HCT116 (cell line): ENCODE data around the gene PIK3R2. TPM values are rescaled to one million over a fixed set of nuclear protein-coding genes. Genes with fewer than 3 reads are reported as not detected.

Source experiments
- ATAC-seq: fragments of 200-7000 bp; cut with Tn5 transposase; 2 replicates; pipeline ENCODE4 v1.9.1; 2020; ENCODE audit warnings: mild to moderate bottlenecking, moderate library complexity
- BruUV-seq: library from RNA; stranded (reverse); fragments of 400-500 nt; replicated peaks from 2 replicates; lab custom pipeline; 2021; lab: Mats Ljungman, UMichigan
- CTCF ChIA-PET: fragments of 300-600 bp; sonication (Branson Sonifier 250); formaldehyde crosslinking; loops from one replicate; lab custom pipeline; 2021; ENCODE audit warnings: antibody characterized with exemption; lab: Charles Lee
- POLR2A ChIA-PET: fragments of 300-600, 350-600 bp; sonication (Branson Sonifier 250); formaldehyde crosslinking; loops from one replicate; lab custom pipeline; 2021; ENCODE audit warnings: antibody characterized with exemption; lab: Charles Lee
- RAD21 ChIA-PET, 2 experiments: fragments of 300-600 bp; sonication (Branson Sonifier 250); formaldehyde crosslinking; loops; one replicate each; lab custom pipeline; 2023; ENCODE audit warnings: low total read pairs in 2 of 2; ENCODE audit not compliant: uncharacterized antibody in 2 of 2, unreplicated experiment in 2 of 2, low non-redundant PET in 1 of 2; lab: Charles Lee
- DNase-seq: peaks from one replicate; pipeline ENCODE4 v3.0.0-alpha.2; 2010; ENCODE audit warnings: low read depth, low spot score
- H2AFZ ChIP-seq: fragments of 200-600 bp; shearing (Covaris generic), sonication (generic); 2 replicates; pipeline ENCODE4 v1.6.1; 2017; ENCODE audit warnings: low read depth, mixed run types, mixed read lengths, antibody characterized with exemption, low read length; ENCODE audit not compliant: poor library complexity, severe bottlenecking
- H3K27ac ChIP-seq: 2 replicates; pipeline ENCODE4 v1.5.1; 2012; ENCODE audit warnings: low read depth, low read length
- H3K27me3 ChIP-seq: fragments of 200-600 bp; sonication (generic); 2 replicates; pipeline ENCODE4 v1.6.1; 2016; ENCODE audit warnings: mixed run types, low read length, mixed read lengths; ENCODE audit not compliant: insufficient read depth
- H3K36me3 ChIP-seq, 2 experiments: fragments of 200-500 bp in 1 of 2; fragments of 200-600 bp in 1 of 2; sonication (Bioruptor generic) in 1 of 2; sonication (generic) in 1 of 2; 2 replicates each; pipeline versions ENCODE4 v1.5.1 to v1.6.1; 2014 to 2016; ENCODE audit warnings: low read length in 2 of 2, inconsistent platforms in 1 of 2, mixed read lengths in 1 of 2, mixed run types in 1 of 2; ENCODE audit not compliant: insufficient read depth in 2 of 2, control insufficient read depth in 1 of 2
- H3K4me1 ChIP-seq, 2 experiments: fragments of 200-600 bp in 1 of 2; sonication (generic) in 1 of 2; 2 replicates each; pipeline versions ENCODE4 v1.5.1 to v1.6.1; 2012 to 2017; ENCODE audit warnings: low read length in 2 of 2, inconsistent platforms in 1 of 2, mild to moderate bottlenecking in 1 of 2, mixed read lengths in 1 of 2, mixed run types in 1 of 2, moderate library complexity in 1 of 2; ENCODE audit not compliant: insufficient read depth in 2 of 2, control insufficient read depth in 1 of 2
- H3K4me2 ChIP-seq: fragments of 200-600 bp; sonication (generic); 2 replicates; pipeline ENCODE4 v1.6.1; 2017; ENCODE audit warnings: mixed run types, low read length, mixed read lengths
- H3K4me3 ChIP-seq, 2 experiments: fragments of 200-600 bp in 1 of 2; sonication (generic) in 1 of 2; replicated peaks in 1 of 2; 2 replicates each; pipeline ENCODE4 v1.5.1; 2011 to 2016; ENCODE audit warnings: low read length in 2 of 2, control low read depth in 1 of 2, low read depth in 1 of 2, mild to moderate bottlenecking in 1 of 2, mixed read lengths in 1 of 2, mixed run types in 1 of 2
- H3K79me2 ChIP-seq: fragments of 200-600 bp; sonication (generic); 2 replicates; pipeline ENCODE4 v1.6.1; 2017; ENCODE audit warnings: mild to moderate bottlenecking, mixed run types, low read length, moderate library complexity, mixed read lengths; ENCODE audit not compliant: insufficient read depth
- H3K9ac ChIP-seq: fragments of 200-600 bp; sonication (generic); 2 replicates; pipeline ENCODE4 v1.6.1; 2016; ENCODE audit warnings: low read length, mixed read lengths
- H3K9me2 ChIP-seq: fragments of 200-600 bp; sonication (generic), shearing (Covaris generic); 2 replicates; pipeline ENCODE4 v1.6.1; 2017; ENCODE audit warnings: mixed run types, mild to moderate bottlenecking, moderate library complexity; ENCODE audit not compliant: insufficient read depth
- H3K9me3 ChIP-seq, 2 experiments: fragments of 200-500 bp in 1 of 2; fragments of 200-600 bp in 1 of 2; sonication (Bioruptor generic) in 1 of 2; sonication (generic) in 1 of 2; 2 replicates each; pipeline ENCODE4 v1.6.1; 2014 to 2017; ENCODE audit warnings: low read length in 2 of 2, mixed read lengths in 2 of 2, inconsistent platforms in 1 of 2, low read depth in 1 of 2, mild to moderate bottlenecking in 1 of 2, mixed run types in 1 of 2, moderate library complexity in 1 of 2; ENCODE audit not compliant: control insufficient read depth in 1 of 2, insufficient read depth in 1 of 2
- H4K20me1 ChIP-seq: fragments of 200-600 bp; sonication (generic), shearing (Covaris generic); 2 replicates; pipeline ENCODE4 v1.6.1; 2017; ENCODE audit warnings: mixed run types, mild to moderate bottlenecking, moderate library complexity; ENCODE audit not compliant: insufficient read depth
- CEBPB ChIP-seq: IDR thresholded peaks from 2 replicates; pipeline ENCODE4 v1.6.1; 2012; ENCODE audit warnings: low read depth
- EGR1 ChIP-seq: IDR thresholded peaks from 2 replicates; pipeline ENCODE4 v1.6.1; 2012; ENCODE audit warnings: low read depth
- ELF1 ChIP-seq: IDR thresholded peaks from 2 replicates; pipeline ENCODE4 v1.6.1; 2012; ENCODE audit warnings: low read depth, borderline replicate concordance
- EZH2phosphoT487 ChIP-seq: fragments of 200-600 bp; IDR thresholded peaks from 2 replicates; pipeline ENCODE4 v1.6.1; 2018; ENCODE audit warnings: antibody characterized with exemption, borderline replicate concordance
- JUND ChIP-seq: IDR thresholded peaks from 2 replicates; pipeline ENCODE4 v1.6.1; 2012
- POLR2A ChIP-seq: IDR thresholded peaks from 2 replicates; pipeline ENCODE4 v1.7.0; 2011; ENCODE audit warnings: borderline replicate concordance; ENCODE audit not compliant: insufficient read depth, insufficient read length; ENCODE audit errors: extremely low read depth
- SP1 ChIP-seq: IDR thresholded peaks from 2 replicates; pipeline ENCODE4 v1.6.1; 2012; ENCODE audit warnings: low read depth
- TCF7L2 ChIP-seq: IDR thresholded peaks from 2 replicates; pipeline ENCODE4 v1.7.0; 2011; ENCODE audit warnings: borderline replicate concordance, inconsistent platforms; ENCODE audit not compliant: insufficient read depth, insufficient read length; ENCODE audit errors: extremely low read depth
- ZBTB33 ChIP-seq: IDR thresholded peaks from 2 replicates; pipeline ENCODE4 v1.6.1; 2011; ENCODE audit warnings: mild to moderate bottlenecking, low read length, moderate library complexity; ENCODE audit not compliant: insufficient replicate concordance; ENCODE audit errors: extremely low read depth
- ZFX ChIP-seq: fragments of 450-650 bp; IDR thresholded peaks from 2 replicates; pipeline ENCODE4 v1.6.1; 2017
- intact Hi-C: fragments of 100-400 bp; cut with micrococcal nuclease; formaldehyde crosslinking; loops from 2 replicates; pipeline ENCODE4 v1.10.0; 2022
- total RNA-seq: library from RNA; stranded (reverse); gene quantifications from one replicate; pipeline ENCODE4 v1.2.1, GENCODE V29; 2021; ENCODE audit not compliant: unreplicated experiment
- TF ChIP-seq, protein P1 (sequence below): IDR thresholded peaks from 2 replicates; pipeline ENCODE4 v1.6.1; 2012
- TF ChIP-seq, protein P2 (sequence below), 3 experiments: fragments of 200-600 bp in 1 of 3; sonication (generic) in 1 of 3; IDR thresholded peaks in 2 of 3; conservative IDR thresholded peaks in 1 of 3; 2 replicates each; pipeline ENCODE4 v1.5.1; 2012 to 2017; ENCODE audit warnings: low read depth in 2 of 3, low read length in 2 of 3, antibody characterized with exemption in 1 of 3, borderline replicate concordance in 1 of 3, control low read depth in 1 of 3, mild to moderate bottlenecking in 1 of 3, mixed read lengths in 1 of 3, mixed run types in 1 of 3, moderate library complexity in 1 of 3; ENCODE audit not compliant: insufficient read depth in 1 of 3

The PIK3R2 gene
- total RNA-seq, 1 experiment from 2014 or later: 53.4 TPM

DNA sequence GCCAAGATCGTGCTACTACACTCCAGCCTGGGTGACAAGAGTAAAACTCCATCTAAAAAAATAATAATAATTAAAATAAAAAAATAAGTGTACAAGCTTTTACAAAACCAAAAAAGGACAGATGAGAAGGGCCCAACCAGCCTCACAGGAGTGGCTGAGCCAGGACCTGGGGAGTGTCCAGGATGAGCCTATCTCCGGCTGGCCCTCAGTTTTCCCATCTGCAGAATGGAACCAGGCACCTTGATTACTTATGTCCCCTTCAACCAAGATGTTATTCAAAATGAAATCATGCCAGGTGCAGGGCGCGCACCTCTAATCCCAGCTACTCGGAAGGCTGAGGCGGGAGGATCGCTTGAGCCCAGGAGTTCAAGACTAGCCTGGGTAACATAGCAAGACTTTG, 11.1 kb downstream of the PIK3R2 start:
- CTCF ChIA-PET: interaction anchor here (1.1 to 1.4 kb wide), 2 partner anchors 51 to 91 kb away, joined by 3 read pairs; a partner anchor contains a TSS
- RAD21 ChIA-PET: no interaction called here
- H3K9me2 ChIP-seq: no peaks in the 10 kb centered on the region
- TF ChIP-seq SP1: no peak
- no peak for DNase-seq
- POLR2A ChIA-PET: no interaction called here
- peaks cover 25 to 34% of the 10 kb centered on the region in 2 experiments; a peak in 3 of 4 replicates for H3K36me3 ChIP-seq
- no peak overlapping the region for H2AFZ ChIP-seq
- H3K4me2 ChIP-seq: no peak overlapping the region
- intact Hi-C loops: no loop called here
- no peak overlapping the region for H3K27ac ChIP-seq
- H4K20me1 ChIP-seq: no peaks in the 10 kb centered on the region
- BruUV-seq: no TSS peak
- no peak for ATAC-seq
- no peak overlapping the region for H3K9ac ChIP-seq
- peaks cover 3% of the 10 kb centered on the region; the same call in 1 of the 2 replicates for H3K79me2 ChIP-seq
- peaks cover 5 to 18% of the 10 kb centered on the region in 2 experiments; a peak in 3 of 4 replicates for H3K4me1 ChIP-seq
- H3K27me3 ChIP-seq: no peaks in the 10 kb centered on the region
- H3K9me3 ChIP-seq: no peaks in the 10 kb centered on the region
- H3K4me3 ChIP-seq: no peak overlapping the region

DNA sequence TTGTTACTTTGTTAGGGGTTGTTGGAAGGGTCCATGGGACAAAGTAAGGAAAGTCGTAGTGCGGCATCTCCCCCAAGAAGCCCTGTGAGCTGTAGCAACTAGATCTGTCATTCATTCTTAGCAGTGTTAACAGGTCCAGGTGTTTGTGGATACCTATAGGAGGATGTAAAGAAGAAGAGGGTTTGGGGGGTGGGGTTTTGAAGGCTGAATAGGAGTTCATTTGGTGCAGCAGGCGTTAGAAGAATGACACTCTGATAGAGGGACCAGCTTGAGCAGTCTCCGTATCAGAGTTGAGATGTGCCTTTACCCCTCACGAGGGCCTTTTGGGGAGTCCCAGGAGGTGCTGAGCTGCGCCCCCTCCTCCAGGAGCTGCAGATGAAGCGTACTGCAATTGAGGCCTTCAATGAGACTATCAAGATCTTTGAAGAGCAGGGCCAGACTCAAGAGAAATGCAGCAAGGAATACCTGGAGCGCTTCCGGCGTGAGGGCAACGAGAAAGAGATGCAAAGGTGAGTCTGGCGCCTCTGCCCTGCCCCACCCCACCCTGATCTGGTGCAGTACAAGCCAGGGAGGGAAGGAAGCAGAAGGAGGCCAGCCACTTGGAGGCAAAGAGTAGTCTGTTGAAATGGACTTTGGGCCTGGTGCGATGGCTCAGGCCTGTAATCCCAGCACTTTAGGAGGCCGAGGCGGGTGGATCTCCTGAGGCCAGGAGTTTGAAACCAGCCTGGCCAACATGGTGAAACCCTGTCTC, 13.0 kb downstream of the PIK3R2 start:
- Histone ChIP-seq H3K9ac (no peak overlapping the region), H3K4me3 (no peak overlapping the region), H3K79me2 (no peaks in the 10 kb centered on the region), H3K9me3 (no peaks in the 10 kb centered on the region), H3K9me2 (no peaks in the 10 kb centered on the region), H3K27me3 (no peaks in the 10 kb centered on the region), H3K27ac (no peak overlapping the region), H2AFZ (no peak overlapping the region), H3K4me1 (peaks cover 0 to 6% of the 10 kb centered on the region in 2 experiments; a peak in 2 of 4 replicates), H4K20me1 (no peaks in the 10 kb centered on the region), H3K4me2 (no peak overlapping the region), H3K36me3 (peaks cover 25 to 34% of the 10 kb centered on the region in 2 experiments; a peak in 3 of 4 replicates)
- intact Hi-C loops: no loop called here
- no TSS peak for BruUV-seq
- ChIA-PET POLR2A (no interaction called here), CTCF (interaction anchor here (1.4 kb wide), 1 partner anchor 53 kb away, joined by 5 read pairs; no protein-coding TSS in a partner anchor), RAD21 (interaction anchor here in 1 of 2 experiments (0.7 kb wide), 1 partner anchor 53 kb away, joined by 3 read pairs; no protein-coding TSS in a partner anchor)
- ATAC-seq (no peak), DNase-seq (no peak)
- TF ChIP-seq TCF7L2: no peak
- TF ChIP-seq ZBTB33: no peak
- no peak for TF ChIP-seq ELF1
- TF ChIP-seq EZH2phosphoT487: no peak
- TF ChIP-seq, protein P1, sequence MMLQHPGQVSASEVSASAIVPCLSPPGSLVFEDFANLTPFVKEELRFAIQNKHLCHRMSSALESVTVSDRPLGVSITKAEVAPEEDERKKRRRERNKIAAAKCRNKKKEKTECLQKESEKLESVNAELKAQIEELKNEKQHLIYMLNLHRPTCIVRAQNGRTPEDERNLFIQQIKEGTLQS: no peak
- TF ChIP-seq CEBPB: no peak
- no peak for TF ChIP-seq JUND
- TF ChIP-seq ZFX: no peak
- no peak for TF ChIP-seq EGR1
- TF ChIP-seq, protein P2, sequence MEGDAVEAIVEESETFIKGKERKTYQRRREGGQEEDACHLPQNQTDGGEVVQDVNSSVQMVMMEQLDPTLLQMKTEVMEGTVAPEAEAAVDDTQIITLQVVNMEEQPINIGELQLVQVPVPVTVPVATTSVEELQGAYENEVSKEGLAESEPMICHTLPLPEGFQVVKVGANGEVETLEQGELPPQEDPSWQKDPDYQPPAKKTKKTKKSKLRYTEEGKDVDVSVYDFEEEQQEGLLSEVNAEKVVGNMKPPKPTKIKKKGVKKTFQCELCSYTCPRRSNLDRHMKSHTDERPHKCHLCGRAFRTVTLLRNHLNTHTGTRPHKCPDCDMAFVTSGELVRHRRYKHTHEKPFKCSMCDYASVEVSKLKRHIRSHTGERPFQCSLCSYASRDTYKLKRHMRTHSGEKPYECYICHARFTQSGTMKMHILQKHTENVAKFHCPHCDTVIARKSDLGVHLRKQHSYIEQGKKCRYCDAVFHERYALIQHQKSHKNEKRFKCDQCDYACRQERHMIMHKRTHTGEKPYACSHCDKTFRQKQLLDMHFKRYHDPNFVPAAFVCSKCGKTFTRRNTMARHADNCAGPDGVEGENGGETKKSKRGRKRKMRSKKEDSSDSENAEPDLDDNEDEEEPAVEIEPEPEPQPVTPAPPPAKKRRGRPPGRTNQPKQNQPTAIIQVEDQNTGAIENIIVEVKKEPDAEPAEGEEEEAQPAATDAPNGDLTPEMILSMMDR (IDR thresholded peaks at IDR 0.05 in 2 of 3, conservative IDR thresholded peaks at IDR 0.05 in 1 of 3; ENCODE audit: borderline replicate concordance in 1 of 3, insufficient read depth in 1 of 3, low read depth in 2 of 3, low read length in 2 of 3): no peak
- TF ChIP-seq POLR2A: no peak
